GM13976 (cell line): ENCODE measurements around the gene CFAP251.
"Not testable (repeated sequence)": the region's sequence is repeated elsewhere in the genome, so short reads cannot be mapped to it uniquely, and the experiment has no call there.

Source experiments
- DNase-seq: peaks from one replicate; pipeline ENCODE4 v3.0.0; 2012; ENCODE audit warnings: low spot score
- in situ Hi-C: fragments of 300-500 bp; cut with MboI; formaldehyde crosslinking; loops from one replicate; pipeline ENCODE4 v1.12.0; 2022; ENCODE audit warnings: low sequenced_read_pairs, mixed read lengths, inconsistent platforms; ENCODE audit not compliant: unreplicated experiment
- TF ChIP-seq, protein P1 (sequence below): IDR thresholded peaks from 2 replicates; pipeline ENCODE4 v1.5.1; 2012; ENCODE audit warnings: borderline replicate concordance, mild to moderate bottlenecking; ENCODE audit not compliant: insufficient read depth; ENCODE audit errors: extremely low read depth, missing control alignments, control extremely low read depth

The CFAP251 gene

DNA sequence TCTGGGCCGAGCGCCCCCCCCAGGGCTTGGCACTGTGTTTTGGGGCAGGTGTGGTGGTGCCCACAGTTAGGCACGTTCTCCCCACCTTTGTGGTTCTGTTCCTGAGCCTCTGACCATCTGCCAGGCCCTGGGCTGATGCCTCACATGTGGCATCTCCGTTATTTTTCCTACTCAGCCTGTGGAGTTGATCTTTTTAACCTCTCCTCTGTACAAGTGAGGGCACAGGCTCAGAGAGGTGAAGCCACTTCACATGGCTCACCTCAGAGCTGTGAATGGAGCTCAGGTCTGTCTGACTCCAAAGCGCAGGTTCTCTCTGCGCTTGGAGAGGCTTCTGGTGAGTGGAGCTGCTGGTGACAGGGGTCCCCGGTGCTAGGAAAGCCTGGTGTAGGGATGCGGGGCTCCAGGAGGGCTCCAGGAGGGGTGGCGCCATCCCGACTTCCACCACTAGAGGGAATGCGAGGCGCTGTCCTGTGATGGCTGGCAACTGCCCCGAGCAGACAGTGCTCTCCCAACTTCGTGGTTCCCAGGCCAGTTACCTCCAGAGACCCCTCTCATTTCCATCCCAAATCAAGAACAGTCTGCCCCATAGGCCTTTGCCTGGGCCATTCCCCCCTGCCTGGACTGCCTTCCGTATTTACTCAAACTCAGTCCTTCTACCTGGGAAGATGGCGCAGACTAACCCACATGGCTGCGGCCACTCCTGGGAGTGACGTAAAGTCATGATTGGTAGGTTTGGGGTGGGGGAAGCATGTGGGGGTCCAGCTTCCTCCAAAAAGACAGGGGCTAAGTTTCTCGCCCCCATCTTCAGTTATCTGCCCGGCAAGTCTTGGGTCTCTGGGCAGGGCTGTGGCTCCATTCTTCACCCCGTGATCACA, 113.2 kb downstream of the CFAP251 start:
- DNase-seq: peak; percentile 76
- in situ Hi-C loops: no loop called here
- TF ChIP-seq, protein P1, sequence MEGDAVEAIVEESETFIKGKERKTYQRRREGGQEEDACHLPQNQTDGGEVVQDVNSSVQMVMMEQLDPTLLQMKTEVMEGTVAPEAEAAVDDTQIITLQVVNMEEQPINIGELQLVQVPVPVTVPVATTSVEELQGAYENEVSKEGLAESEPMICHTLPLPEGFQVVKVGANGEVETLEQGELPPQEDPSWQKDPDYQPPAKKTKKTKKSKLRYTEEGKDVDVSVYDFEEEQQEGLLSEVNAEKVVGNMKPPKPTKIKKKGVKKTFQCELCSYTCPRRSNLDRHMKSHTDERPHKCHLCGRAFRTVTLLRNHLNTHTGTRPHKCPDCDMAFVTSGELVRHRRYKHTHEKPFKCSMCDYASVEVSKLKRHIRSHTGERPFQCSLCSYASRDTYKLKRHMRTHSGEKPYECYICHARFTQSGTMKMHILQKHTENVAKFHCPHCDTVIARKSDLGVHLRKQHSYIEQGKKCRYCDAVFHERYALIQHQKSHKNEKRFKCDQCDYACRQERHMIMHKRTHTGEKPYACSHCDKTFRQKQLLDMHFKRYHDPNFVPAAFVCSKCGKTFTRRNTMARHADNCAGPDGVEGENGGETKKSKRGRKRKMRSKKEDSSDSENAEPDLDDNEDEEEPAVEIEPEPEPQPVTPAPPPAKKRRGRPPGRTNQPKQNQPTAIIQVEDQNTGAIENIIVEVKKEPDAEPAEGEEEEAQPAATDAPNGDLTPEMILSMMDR: peak; percentile 50

GRCh38 chr12:122032580-122032979, 114.2 kb downstream of the CFAP251 start:
- in situ Hi-C loops: no loop called here
- peak; percentile 23 for DNase-seq
- TF ChIP-seq, protein P1: no peak

DNA sequence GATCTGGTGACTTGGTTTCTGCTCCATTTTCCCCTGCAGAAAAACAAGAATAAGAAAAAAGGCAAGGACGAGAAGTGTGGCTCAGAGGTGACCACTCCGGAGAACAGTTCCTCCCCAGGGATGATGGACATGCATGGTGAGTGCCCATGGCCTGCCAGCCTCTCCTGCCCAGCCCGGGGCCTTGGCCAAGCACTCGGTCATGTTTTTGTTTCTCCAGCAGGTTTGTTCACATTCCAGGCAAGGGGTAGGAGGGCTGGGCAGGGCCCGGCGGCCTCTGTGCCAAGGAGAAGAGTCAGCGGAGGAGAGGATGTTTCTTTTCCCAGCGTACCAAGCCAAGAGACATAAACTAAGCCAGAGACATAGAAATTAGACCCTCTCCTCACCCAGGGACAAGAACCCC, 116.9 kb downstream of the CFAP251 start:
- no peak for DNase-seq
- TF ChIP-seq, protein P1: no peak
- in situ Hi-C loops: no loop called here

GRCh38 chr12:122036153-122036552, 117.8 kb downstream of the CFAP251 start:
- in situ Hi-C loops: no loop called here
- no peak for DNase-seq
- TF ChIP-seq, protein P1: no peak

GRCh38 chr12:122040579-122041386, 122.4 kb downstream of the CFAP251 start:
- no peak for DNase-seq
- TF ChIP-seq, protein P1: no peak
- in situ Hi-C loops: no loop called here

DNA sequence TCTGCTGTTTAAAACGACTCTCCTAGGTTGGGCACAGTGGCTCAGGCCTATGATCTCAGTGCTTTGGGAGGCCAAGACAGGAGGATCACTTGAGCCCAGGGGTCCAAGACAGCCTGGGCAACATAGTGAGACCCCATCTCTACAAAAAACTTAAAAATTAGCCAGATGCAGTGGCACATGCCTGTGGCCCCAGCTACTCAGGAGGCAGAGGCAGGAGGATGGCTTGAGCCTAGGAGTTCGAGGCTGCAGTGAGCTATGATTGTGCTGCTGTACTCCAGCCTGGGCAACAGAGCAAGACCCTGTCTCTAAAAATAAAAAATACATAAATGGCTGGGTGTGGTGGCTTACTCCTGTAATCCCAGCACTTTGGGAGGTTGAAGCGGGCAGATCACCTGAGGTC, 123.1 kb downstream of the CFAP251 start:
- DNase-seq, in situ Hi-C loops: not testable (repeated sequence)

DNA sequence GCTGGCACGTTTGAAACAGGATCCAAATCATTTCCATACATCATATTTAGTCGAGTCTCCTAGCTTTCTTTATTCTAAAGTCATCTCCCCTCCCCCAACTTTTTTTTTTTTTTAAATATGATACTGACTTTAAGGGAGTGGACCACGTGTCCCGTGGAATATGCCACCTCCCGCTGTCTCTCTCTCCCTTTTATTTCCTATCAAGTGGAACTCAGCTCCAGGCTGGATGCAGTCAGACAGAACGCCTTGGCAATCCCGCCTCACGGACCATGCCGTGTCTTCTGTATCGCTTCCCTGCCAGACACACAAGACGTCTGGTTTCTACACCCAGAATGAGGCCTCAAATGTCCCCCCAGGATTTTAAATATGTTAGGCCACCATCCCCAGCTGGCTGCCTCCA, 124.5 kb downstream of the CFAP251 start:
- in situ Hi-C loops: no loop called here
- TF ChIP-seq, protein P1: no peak

More for the DNA sequence above, 124.5 kb downstream of the CFAP251 start:
- DNase-seq: no peak
